A549 (cell line): ENCODE results near the gene CRIP2. TPM values are rescaled to one million over a fixed set of nuclear protein-coding genes. Genes with fewer than 3 reads are reported as not detected.

ENCODE experiments used
- ATAC-seq, 2 experiments: fragments of 200-7000 bp in 1 of 2; fragments of >200 bp in 1 of 2; cut with Nextera tagmentation in 1 of 2; cut with Tn5 transposase in 1 of 2; 3 replicates each; pipeline versions ENCODE4 v1.8.0 to v1.9.1; 2018 to 2020; ENCODE audit warnings: mild to moderate bottlenecking in 1 of 2, moderate library complexity in 1 of 2
- CTCF ChIA-PET: fragments of 300-600 bp; sonication (Branson Sonifier 250); formaldehyde crosslinking; extraction: SDS; loops from one replicate; lab custom pipeline; 2021; ENCODE audit warnings: antibody characterized with exemption, inconsistent platforms; lab: Yijun Ruan, JAX
- POLR2A ChIA-PET: fragments of 350-600 bp; formaldehyde crosslinking; extraction: SDS; loops from one replicate; lab custom pipeline; 2021; ENCODE audit warnings: antibody characterized with exemption, inconsistent platforms; lab: Yijun Ruan, JAX
- DNase-seq, 2 experiments: peaks; one replicate each; pipeline versions ENCODE4 v3.0.0 to v3.0.0-alpha.2; 2011 to 2016; ENCODE audit warnings: low read depth in 1 of 2, low spot score in 1 of 2
- FAIRE-seq: peaks from 2 replicates; lab custom pipeline; 2011; peaks lifted over from hg19 to GRCh38; lab: Jason Lieb, UNC
- H3K27ac ChIP-seq, 2 experiments: fragments of >200 bp; sonication (Bioruptor Twin); formaldehyde crosslinking; 3 replicates each; pipeline ENCODE4 v1.5.1; 2016 to 2017
- H3K4me1 ChIP-seq: fragments of >200 bp; sonication (Bioruptor Twin); formaldehyde crosslinking; 3 replicates; pipeline ENCODE4 v1.6.1; 2016
- H3K4me2 ChIP-seq: fragments of >200 bp; sonication (Bioruptor Twin); formaldehyde crosslinking; 3 replicates; pipeline ENCODE4 v1.6.1; 2016
- H3K4me3 ChIP-seq: fragments of >200 bp; sonication (Bioruptor Twin); formaldehyde crosslinking; 3 replicates; pipeline ENCODE4 v1.5.1; 2016
- H3K9me3 ChIP-seq: fragments of >200 bp; sonication (Bioruptor Twin); formaldehyde crosslinking; 3 replicates; pipeline ENCODE4 v1.6.1; 2016
- CBX2 ChIP-seq: fragments of 200-600 bp; sonication (generic); IDR thresholded peaks from 2 replicates; pipeline ENCODE4 v1.6.1; 2016; ENCODE audit warnings: low read depth, mild to moderate bottlenecking, borderline replicate concordance
- CEBPB ChIP-seq, 2 experiments: fragments of >200 bp in 1 of 2; sonication (Bioruptor Twin) in 1 of 2; formaldehyde crosslinking in 1 of 2; IDR thresholded peaks; 2 replicates each; pipeline ENCODE4 v1.6.1; 2012 to 2016
- EP300 ChIP-seq, 2 experiments: fragments of >200 bp; sonication (Bioruptor Twin); formaldehyde crosslinking; IDR thresholded peaks; 2 replicates in 1 of 2; 3 replicates in 1 of 2; pipeline ENCODE4 v1.6.1; 2016 to 2017
- FOSB ChIP-seq: fragments of 250-450 bp; sonication (Bioruptor Pico); IDR thresholded peaks from 2 replicates; pipeline ENCODE4 v1.5.0; 2020; ENCODE audit warnings: mild to moderate bottlenecking, moderate library complexity
- GATA3 ChIP-seq: IDR thresholded peaks from 2 replicates; pipeline ENCODE4 v1.6.1; 2012; ENCODE audit warnings: borderline replicate concordance
- HEYL ChIP-seq: fragments of 250-450 bp; sonication (Bioruptor Pico); IDR thresholded peaks from 2 replicates; pipeline ENCODE4 v1.8.0; 2021; ENCODE audit warnings: mild to moderate bottlenecking, moderate library complexity
- HOXB13 ChIP-seq: fragments of 250-450 bp; sonication (Bioruptor Pico); IDR thresholded peaks from 2 replicates; pipeline ENCODE4 v1.5.0; 2020; ENCODE audit warnings: low read depth, mild to moderate bottlenecking, moderate library complexity
- JUNB ChIP-seq: fragments of >200 bp; sonication (Bioruptor Twin); formaldehyde crosslinking; IDR thresholded peaks from 2 replicates; pipeline ENCODE4 v1.6.1; 2016
- MAZ ChIP-seq: fragments of 150-350 bp; IDR thresholded peaks from 2 replicates; pipeline ENCODE4 v1.6.1; 2014; ENCODE audit warnings: antibody characterized with exemption, low read depth, low read length, borderline replicate concordance
- MYC ChIP-seq: IDR thresholded peaks from 2 replicates; pipeline ENCODE4 v1.6.1; 2012; ENCODE audit warnings: mild to moderate bottlenecking, inconsistent platforms, low read length, improper control_type of control experiment, borderline replicate concordance
- NPAS2 ChIP-seq: fragments of 250-450 bp; sonication (Bioruptor Pico); IDR thresholded peaks from 2 replicates; pipeline ENCODE4 v1.8.0; 2022; ENCODE audit warnings: mild to moderate bottlenecking, moderate library complexity, borderline replicate concordance
- POLR2A ChIP-seq: IDR thresholded peaks from 2 replicates; pipeline ENCODE4 v1.6.1; 2012; ENCODE audit warnings: mild to moderate bottlenecking, low read length
- RNF2 ChIP-seq: fragments of 200-600 bp; sonication (generic); IDR thresholded peaks from 2 replicates; pipeline ENCODE4 v1.6.1; 2016; ENCODE audit warnings: low read depth, mild to moderate bottlenecking, antibody characterized with exemption, moderate library complexity, borderline replicate concordance
- SMC3 ChIP-seq: fragments of >200 bp; sonication (Bioruptor Twin); formaldehyde crosslinking; IDR thresholded peaks from 3 replicates; pipeline ENCODE4 v1.6.1; 2018; ENCODE audit warnings: inconsistent platforms
- ZC3H11A ChIP-seq: fragments of 450-650 bp; IDR thresholded peaks from 2 replicates; pipeline ENCODE4 v1.6.1; 2014; ENCODE audit warnings: antibody characterized with exemption, mild to moderate bottlenecking
- WGBS: methylation state at CpG from one replicate; pipeline ENCODE4 v1.1.6; 2017; ENCODE audit errors: missing lambda C conversion rate; 5-methylcytosine and 5-hydroxymethylcytosine counted together
- polyA plus RNA-seq, 4 experiments: library from polyadenylated mRNA; depleted of rRNA in 3 of 4; stranded (reverse); fragments of >200 nt; fragmentation: RNase III in 1 of 4; extraction: RNeasy Plus Mini Kit Qiagen cat#74134 plus additional on column Dnase treatment in 1 of 4; gene quantifications; 2 replicates in 3 of 4; 3 replicates in 1 of 4; pipeline ENCODE4 v1.2.3, GENCODE V29; 2011 to 2017
- TF ChIP-seq, protein P1 (sequence below): IDR thresholded peaks from 2 replicates; pipeline ENCODE4 v1.6.1; 2012
- TF ChIP-seq, protein P2 (sequence below): IDR thresholded peaks from 2 replicates; pipeline ENCODE4 v1.6.1; 2012; ENCODE audit warnings: low read depth, borderline replicate concordance
- TF ChIP-seq, protein P3 (sequence below): fragments of 250-450 bp; sonication (Bioruptor Pico); IDR thresholded peaks from 2 replicates; pipeline ENCODE4 v1.5.0; 2021; ENCODE audit warnings: mild to moderate bottlenecking, moderate library complexity, borderline replicate concordance
- TF ChIP-seq, protein P4 (sequence below): fragments of 250-450 bp; sonication (Bioruptor Pico); IDR thresholded peaks from 2 replicates; pipeline ENCODE4 v1.5.0; 2020; ENCODE audit warnings: low read depth, mild to moderate bottlenecking, moderate library complexity

Gene CRIP2
- polyA plus RNA-seq, 2 of the 4 experiments (the other 2 are of a cell fraction): 41.0 to 67.3 TPM

DNA sequence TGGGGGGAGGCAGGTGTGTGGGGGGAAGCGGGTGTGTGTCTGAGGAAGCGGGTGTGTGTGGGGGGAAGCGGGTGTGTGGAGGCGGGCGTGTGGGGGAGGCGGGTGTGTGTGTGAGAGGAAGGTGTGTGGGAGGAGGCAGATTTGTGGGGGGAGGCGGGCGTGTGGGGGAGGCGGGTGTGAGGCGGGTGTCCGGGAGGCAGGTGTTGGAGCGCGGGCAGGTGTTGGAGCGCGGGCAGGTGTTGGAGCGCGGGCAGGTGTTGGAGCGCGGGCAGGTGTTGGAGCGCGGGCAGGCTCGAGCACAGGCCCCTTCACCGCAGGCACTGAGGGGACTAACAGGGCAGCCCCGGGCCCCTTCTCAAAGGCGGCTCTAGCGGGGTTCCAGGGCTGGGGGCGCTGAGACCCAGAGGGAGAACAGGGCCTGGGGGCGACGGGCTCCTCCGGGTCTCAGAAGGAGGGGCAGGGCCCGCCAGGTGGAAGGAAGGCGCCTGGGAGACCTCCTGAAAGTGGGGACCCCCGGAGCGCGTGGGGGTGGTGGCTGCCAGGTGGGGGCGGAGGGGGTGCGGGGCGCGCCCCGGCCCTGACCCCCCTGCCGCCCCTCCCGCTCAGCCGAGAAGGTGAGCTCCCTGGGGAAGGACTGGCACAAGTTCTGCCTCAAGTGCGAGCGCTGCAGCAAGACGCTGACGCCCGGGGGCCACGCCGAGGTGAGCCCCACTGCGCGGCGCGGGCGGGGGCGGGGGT lies 3.2 kb downstream of the CRIP2 start:
- 81% methylated on average over 11 of the region's 56 CpGs for WGBS
- peaks cover 74% of the 10 kb centered on the region for H3K4me1 ChIP-seq
- H3K4me3 ChIP-seq: no peak overlapping the region
- no peaks in the 10 kb centered on the region for H3K9me3 ChIP-seq
- FAIRE-seq (no peak), DNase-seq (no peak), ATAC-seq (no peak)
- ChIA-PET POLR2A (no interaction called here), CTCF (interaction anchor here (8.1 kb wide), 1 partner anchor 11 kb away, joined by 132 read pairs; the partner anchor contains the start of gene TEDC1)
- no peak for TF ChIP-seq JUNB
- TF ChIP-seq, protein P1, sequence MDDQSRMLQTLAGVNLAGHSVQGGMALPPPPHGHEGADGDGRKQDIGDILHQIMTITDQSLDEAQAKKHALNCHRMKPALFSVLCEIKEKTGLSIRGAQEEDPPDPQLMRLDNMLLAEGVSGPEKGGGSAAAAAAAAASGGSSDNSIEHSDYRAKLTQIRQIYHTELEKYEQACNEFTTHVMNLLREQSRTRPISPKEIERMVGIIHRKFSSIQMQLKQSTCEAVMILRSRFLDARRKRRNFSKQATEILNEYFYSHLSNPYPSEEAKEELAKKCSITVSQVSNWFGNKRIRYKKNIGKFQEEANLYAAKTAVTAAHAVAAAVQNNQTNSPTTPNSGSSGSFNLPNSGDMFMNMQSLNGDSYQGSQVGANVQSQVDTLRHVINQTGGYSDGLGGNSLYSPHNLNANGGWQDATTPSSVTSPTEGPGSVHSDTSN: no peak
- no peak overlapping the region for H3K27ac ChIP-seq
- no peak overlapping the region for H3K4me2 ChIP-seq

DNA sequence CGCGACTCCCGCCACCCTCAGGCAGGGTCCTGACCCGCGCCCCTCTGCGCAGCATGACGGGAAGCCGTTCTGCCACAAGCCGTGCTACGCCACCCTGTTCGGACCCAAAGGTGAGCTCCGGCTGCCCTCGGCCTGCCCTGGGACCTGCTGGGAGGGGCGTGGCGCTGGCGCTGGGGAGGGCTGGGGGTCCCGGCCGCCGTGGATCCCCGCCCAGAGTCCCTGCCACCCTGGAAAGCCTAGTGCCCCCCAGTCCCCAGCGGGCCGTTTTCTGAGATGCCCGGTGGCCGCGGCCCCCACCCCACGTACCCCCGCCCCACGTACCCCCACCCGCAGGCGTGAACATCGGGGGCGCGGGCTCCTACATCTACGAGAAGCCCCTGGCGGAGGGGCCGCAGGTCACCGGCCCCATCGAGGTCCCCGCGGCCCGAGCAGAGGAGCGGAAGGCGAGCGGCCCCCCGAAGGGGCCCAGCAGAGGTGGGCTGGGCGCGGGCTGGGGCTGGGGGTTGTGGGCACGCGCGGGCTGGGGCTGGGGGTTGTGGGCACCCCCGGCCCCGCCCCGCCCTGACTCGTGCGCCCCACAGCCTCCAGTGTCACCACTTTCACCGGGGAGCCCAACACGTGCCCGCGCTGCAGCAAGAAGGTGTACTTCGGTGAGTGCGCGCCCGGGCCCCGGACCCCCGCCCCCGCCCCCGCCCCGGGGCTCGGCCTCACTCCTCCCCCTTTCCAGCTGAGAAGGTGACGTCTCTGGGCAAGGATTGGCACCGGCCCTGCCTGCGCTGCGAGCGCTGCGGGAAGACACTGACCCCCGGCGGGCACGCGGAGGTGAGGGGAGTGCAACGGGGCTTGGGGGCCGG lies 4.0 kb downstream of the CRIP2 start:
- no peak for TF ChIP-seq HOXB13
- TF ChIP-seq, protein P2, sequence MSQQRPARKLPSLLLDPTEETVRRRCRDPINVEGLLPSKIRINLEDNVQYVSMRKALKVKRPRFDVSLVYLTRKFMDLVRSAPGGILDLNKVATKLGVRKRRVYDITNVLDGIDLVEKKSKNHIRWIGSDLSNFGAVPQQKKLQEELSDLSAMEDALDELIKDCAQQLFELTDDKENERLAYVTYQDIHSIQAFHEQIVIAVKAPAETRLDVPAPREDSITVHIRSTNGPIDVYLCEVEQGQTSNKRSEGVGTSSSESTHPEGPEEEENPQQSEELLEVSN: no peak
- no peak for TF ChIP-seq SMC3
- TF ChIP-seq CBX2: no peak
- TF ChIP-seq CEBPB (IDR thresholded peaks at IDR 0.05): no peak
- no peak for TF ChIP-seq RNF2
- no peak for TF ChIP-seq NPAS2 (CRISPR knock-in tag)
- no peak for TF ChIP-seq POLR2A
- TF ChIP-seq EP300 (IDR thresholded peaks at IDR 0.05): no peak
- no peak for TF ChIP-seq GATA3
- TF ChIP-seq HEYL (CRISPR knock-in tag): no peak
- TF ChIP-seq MAZ: no peak
- TF ChIP-seq FOSB: no peak
- TF ChIP-seq, protein P3, sequence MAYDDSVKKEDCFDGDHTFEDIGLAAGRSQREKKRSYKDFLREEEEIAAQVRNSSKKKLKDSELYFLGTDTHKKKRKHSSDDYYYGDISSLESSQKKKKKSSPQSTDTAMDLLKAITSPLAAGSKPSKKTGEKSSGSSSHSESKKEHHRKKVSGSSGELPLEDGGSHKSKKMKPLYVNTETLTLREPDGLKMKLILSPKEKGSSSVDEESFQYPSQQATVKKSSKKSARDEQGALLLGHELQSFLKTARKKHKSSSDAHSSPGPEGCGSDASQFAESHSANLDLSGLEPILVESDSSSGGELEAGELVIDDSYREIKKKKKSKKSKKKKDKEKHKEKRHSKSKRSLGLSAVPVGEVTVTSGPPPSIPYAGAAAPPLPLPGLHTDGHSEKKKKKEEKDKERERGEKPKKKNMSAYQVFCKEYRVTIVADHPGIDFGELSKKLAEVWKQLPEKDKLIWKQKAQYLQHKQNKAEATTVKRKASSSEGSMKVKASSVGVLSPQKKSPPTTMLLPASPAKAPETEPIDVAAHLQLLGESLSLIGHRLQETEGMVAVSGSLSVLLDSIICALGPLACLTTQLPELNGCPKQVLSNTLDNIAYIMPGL (CRISPR knock-in tag): no peak
- no peak for FAIRE-seq
- ChIA-PET CTCF (interaction anchor here (8.1 kb wide), 1 partner anchor 11 kb away, joined by 132 read pairs; the partner anchor contains the start of gene TEDC1), POLR2A (no interaction called here)
- WGBS: 80% methylated on average over 7 of the region's 81 CpGs
- peaks cover 74% of the 10 kb centered on the region for H3K4me1 ChIP-seq
- no peak overlapping the region for H3K4me3 ChIP-seq
- H3K4me2 ChIP-seq: no peak overlapping the region
- no peaks in the 10 kb centered on the region for H3K9me3 ChIP-seq
- no peak overlapping the region; a peak in 1 of 6 replicates for H3K27ac ChIP-seq
- no peak for ATAC-seq
- no peak for DNase-seq

DNA sequence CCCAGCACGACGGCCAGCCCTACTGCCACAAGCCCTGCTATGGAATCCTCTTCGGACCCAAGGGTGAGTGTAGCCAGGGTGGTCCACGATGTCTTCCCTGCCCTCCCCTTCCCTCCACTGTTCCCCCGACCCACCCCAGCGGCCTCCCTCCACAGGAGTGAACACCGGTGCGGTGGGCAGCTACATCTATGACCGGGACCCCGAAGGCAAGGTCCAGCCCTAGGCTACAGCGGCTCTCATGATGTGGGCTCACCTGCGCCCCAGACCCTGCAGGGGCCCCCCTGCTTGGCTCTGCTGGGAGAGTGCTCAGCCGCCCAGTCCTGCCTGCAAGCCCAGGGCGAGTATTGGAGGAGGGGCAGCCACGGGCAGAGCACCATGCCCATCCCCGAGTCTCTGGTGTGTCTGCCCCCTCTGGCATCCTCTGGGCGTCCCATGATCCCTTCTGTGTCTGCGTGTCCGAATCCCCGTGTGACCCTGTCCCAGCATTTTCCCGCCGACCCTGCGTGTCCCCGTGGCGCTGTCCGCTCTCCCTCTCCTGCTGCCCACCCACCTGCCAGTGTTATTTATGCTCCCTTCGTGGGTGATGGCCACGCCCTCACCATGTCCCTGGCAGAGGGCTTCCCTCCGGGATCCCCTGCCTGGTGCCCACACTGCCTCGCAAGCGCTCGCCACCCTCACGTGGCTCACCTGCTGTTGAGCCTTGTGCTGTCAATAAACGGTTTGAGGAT lies 5.0 kb downstream of the CRIP2 start:
- TF ChIP-seq, protein P4, sequence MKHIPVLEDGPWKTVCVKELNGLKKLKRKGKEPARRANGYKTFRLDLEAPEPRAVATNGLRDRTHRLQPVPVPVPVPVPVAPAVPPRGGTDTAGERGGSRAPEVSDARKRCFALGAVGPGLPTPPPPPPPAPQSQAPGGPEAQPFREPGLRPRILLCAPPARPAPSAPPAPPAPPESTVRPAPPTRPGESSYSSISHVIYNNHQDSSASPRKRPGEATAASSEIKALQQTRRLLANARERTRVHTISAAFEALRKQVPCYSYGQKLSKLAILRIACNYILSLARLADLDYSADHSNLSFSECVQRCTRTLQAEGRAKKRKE: no peak
- no peak for TF ChIP-seq POLR2A
- TF ChIP-seq, protein P2: no peak
- no peak for TF ChIP-seq MYC
- no peak for TF ChIP-seq ZC3H11A
- no peak for TF ChIP-seq HOXB13
- 0 out of 2 replicates have a peak, but pooled peaks have one; percentile 20 for TF ChIP-seq NPAS2 (CRISPR knock-in tag)
- WGBS: 61% methylated on average over 21 of the region's 34 CpGs
- no peak overlapping the region for H3K4me3 ChIP-seq
- DNase-seq: no peak
- no peaks in the 10 kb centered on the region for H3K9me3 ChIP-seq
- ATAC-seq: no peak
- CTCF ChIA-PET: interaction anchor here (1.0 to 8.1 kb wide), 7 partner anchors 10 to 49 kb away, joined by 3 to 132 read pairs (median 24); partner anchors contain the start of gene TEDC1
- peaks cover 83% of the 10 kb centered on the region for H3K4me1 ChIP-seq
- H3K4me2 ChIP-seq: peak overlapping the region; percentile 99; the same call in 2 of the 3 replicates
- POLR2A ChIA-PET: no interaction called here
- FAIRE-seq: no peak
- peak overlapping the region; percentile 99 to 100; a peak in 4 of 6 replicates for H3K27ac ChIP-seq
